ACHN (cell line): Measurements from ENCODE around the gene YAF2.

Experiments used
- DNase-seq: peaks from one replicate; pipeline ENCODE4 v3.0.0-alpha.2; 2015
- in situ Hi-C: cut with HindIII; loops from 2 replicates; pipeline ENCODE4 v1.10.0; 2017; ENCODE audit warnings: low sequenced_read_pairs, low pct_ligation_motif_present, low pct_unique_long_range_greater_than_20kb

The YAF2 gene

DNA sequence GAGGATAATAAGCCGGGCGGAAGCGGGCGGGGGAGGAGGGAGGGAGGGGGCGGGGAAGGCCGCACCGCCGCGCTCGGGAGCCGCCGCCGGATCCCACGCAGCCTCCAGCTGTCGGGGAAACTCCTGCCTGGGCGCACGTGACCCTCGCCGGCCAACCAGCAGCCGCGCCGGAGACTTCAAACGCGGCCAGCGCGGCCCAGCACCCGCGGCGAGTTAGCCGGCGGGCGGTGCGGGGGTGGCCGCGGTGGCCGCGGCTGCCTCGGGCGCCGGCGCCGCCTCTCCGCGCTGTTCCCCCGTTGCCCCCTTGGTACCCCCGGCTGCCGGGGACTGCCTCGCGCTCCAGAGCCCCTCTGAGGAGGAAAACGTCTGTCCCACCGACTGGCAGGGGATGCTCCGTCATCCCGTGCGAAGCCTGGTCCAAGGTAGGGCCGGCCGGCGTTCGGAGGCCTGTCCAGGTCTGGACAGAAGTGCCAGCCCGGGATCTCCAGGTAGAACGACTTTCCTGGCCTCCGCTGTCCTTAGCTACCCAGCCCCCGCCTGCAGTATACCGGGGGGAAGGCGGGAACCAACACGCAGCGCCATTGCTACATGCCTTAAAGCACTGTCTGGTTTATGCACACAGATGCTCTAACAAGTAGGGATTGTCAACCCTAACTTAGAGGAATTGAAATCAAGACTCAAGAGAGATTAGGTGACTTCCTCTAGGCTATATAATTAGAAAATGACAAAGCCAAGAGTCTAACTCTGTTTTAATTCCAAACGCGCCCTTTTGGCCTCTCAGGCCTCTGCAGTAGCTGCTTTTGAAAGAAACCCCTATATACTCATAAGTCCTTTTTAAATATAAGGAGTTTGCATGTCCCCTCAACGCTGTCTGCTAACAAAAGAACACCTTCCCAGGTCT, at the start of gene YAF2:
Gene YAF2, minus strand, starts transcription at position 9 of the 901 bp plus-strand sequence. CDS start 68 bp downstream, outside the sequence.
- peak; percentile 94 for DNase-seq

GRCh38 chr12:42286741-42287140, 48.7 kb upstream of the YAF2 start:
- in situ Hi-C loops, result no loop called here
- no peak for DNase-seq

More for the DNA sequence above, at the start of gene YAF2:
- in situ Hi-C loops, result loop anchor here (10.0 kb wide), 1 partner anchor 66 kb away; no protein-coding TSS in a partner anchor

DNA sequence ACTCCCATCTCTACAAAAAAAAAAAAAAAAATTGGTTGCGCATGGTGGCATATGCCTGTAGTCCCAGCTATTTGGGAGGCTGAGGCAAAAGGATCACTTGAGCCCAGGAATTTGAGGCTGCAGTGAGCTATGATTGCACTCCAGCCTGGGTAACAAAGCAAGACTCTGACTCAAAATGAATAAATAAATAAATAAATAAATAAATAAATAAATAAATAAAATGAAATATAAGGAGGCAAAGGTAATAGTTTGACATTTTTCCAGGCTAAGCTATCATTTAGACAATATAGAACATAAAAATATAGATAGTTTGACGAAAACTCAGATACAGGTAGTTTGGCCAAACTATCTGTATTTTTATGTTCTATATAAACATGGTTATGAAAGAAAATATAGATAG, 47.4 kb upstream of the YAF2 start:
- DNase-seq, result no peak
- in situ Hi-C loops, result no loop called here

GRCh38 chr12:42284876-42285275, 46.8 kb upstream of the YAF2 start:
- in situ Hi-C loops, result no loop called here
- DNase-seq, result no peak

GRCh38 chr12:42284157-42284556, 46.1 kb upstream of the YAF2 start:
- in situ Hi-C loops, result no loop called here
- no peak for DNase-seq

- DNase-seq, result no peak
- in situ Hi-C loops, result no loop called here
These were observed 45.7 kb upstream of the YAF2 start for GRCh38 chr12:42283739-42284138.

DNA sequence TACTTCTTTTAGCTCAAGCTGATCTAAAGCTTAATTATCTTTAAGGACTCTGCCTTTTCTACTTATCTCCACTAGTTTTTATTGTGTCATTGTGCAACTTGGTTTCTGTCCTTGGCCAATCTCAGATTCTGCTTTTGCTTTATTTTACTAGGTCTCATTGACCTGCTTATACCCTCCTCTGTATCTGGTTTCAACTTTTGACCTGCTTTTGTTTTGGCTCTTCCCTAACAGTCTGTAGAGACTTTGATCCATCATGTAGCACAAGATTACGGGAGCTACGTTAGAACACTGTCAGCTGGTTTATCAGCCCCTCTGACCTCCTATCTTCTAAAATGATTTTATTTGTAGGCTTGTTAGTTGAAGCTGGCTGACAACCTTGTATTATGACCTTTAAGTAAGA, 44.2 kb upstream of the YAF2 start:
- in situ Hi-C loops, result no loop called here
- no peak for DNase-seq

DNA sequence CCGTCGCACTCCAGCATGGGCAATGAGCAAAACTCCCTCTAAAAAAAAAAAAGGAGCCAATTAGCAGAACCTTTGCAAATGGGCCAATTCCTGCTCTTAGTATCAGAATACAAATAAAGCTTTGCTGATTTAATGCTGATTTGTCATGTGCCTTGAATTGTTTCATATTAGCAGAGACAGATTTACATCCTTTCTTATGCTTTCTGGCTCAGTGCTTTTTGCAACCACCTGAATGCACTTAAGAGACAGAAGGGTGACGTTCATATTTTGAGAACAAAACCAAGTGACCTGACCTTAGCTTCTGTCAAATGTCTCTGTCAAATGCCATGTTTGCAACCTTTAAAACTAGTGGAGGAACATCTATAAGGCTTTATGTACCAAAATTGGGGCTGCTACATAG, 43.8 kb upstream of the YAF2 start:
- DNase-seq, result no peak
- in situ Hi-C loops, result no loop called here

DNA sequence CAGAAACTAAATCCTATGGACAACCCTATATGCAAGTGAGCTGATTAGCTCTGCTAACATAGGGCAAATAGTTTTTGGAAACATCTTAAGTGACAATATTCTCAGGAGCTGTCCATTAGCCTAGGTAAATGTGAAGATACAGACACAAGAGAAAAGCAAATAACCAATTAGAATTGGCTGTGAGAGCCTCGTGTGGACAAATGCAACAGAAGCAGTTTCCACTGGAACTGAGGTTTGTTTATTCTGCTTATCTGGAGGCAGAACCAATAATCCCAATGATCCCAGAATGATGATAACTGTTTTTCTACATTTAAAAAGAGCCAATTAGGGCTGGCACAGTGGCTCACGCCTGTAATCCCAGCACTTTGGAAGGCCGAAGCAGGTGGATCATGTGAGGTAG, 43.2 kb upstream of the YAF2 start:
- no peak for DNase-seq
- in situ Hi-C loops, result no loop called here

GRCh38 chr12:42278128-42278510, 40.1 kb upstream of the YAF2 start:
- in situ Hi-C loops, result no loop called here
- DNase-seq, result no peak

GRCh38 chr12:42277396-42278127, 39.5 kb upstream of the YAF2 start:
- no peak for DNase-seq
- in situ Hi-C loops, result no loop called here

DNA sequence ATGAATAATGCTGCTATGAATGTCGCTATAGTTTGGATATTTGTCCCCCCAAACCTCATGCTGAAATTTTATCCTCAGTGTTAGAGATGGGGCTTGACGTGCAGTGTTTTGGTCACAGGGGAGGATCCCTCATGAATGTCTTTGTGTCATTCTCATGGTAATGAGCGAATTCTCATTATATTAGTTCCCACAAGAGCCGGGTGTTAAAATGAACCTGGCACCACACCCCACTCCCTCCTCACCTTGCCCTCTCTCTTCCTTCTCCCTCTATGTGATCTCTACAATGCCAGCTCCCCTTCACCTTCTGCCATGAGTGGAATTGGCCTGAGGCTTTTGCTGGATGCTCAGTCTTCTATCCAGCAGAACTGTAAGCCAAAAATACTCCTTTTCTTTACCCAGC, 37.5 kb upstream of the YAF2 start:
- no peak for DNase-seq
- in situ Hi-C loops, result no loop called here

DNA sequence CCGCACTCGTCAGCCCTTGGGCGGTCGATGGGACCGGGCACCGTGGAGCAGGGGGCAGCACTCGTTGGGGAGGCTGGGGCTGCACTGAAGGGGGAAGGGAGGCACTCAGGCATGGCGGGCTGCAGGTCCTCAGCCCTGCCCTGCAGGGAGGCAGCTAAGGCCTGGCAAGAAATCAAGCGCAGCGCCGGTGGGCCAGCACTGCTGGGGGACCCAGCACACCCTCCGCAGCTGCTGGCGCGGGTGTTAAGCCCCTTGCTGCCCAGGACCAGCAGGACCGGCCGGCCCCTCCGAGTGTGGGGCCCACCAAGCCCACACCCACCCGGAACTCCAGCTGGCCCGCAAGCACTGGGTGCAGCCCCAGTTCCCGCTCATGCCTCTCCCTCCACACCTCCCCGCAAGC, 35.7 kb upstream of the YAF2 start:
- no peak for DNase-seq
- in situ Hi-C loops, result no loop called here

DNA sequence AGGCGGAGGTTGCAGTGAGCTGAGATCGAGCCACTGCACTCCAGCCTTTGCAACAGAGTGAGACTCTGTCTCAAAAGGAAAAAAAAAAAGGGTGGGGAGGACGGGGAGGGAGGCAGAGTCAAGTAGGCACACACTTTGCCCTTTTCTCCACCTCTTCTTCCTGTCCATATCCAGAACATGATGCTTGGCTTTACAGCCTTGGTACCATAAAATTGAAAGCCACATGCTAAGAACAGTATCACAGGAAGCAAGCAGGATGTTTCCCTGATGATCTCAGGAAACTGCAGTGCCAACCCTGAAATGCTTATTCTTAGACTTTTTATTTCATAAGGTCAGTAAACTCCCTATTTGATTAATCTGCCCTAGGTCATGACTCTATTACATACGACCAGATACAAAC, 32.5 kb upstream of the YAF2 start:
- no peak for DNase-seq
- in situ Hi-C loops, result no loop called here

DNA sequence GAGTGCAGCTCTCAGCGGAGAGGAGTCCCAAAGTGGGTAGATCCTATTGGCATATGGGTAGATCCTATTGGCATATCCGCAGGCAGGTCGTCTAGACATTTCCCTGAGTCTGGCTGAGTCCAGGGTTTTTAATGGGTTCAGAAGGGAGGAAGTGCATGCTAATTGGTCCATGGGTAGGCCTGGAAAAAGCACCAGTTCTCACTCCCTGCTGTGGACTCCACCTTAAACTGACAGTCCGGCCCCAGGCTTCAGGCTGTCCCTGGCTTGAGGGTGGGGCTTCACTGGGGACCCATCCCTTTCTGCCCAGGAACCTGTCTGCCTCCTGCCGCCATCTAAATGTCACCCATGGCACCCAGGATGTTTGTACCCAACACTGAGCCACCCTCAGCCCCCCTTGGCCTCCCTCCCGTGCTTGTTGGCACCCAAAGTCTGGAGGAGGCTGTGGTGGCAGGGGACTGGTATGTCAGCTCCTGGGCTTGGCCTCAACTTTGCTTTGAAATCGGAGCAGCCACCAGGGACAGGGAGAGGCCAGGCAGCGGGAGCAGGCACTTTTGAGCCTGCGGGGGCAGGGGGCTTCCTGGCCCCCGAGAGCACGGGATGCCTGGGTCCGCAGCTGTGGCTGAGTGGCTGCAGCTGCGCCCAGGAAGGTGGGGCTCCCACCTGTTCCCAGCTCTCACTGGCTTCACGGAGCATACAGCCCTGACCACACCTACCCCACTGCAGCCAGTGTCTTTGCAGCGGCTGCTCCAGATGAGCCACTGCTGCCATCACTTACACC, 29.6 kb upstream of the YAF2 start:
- DNase-seq, result no peak
- in situ Hi-C loops, result no loop called here

DNA sequence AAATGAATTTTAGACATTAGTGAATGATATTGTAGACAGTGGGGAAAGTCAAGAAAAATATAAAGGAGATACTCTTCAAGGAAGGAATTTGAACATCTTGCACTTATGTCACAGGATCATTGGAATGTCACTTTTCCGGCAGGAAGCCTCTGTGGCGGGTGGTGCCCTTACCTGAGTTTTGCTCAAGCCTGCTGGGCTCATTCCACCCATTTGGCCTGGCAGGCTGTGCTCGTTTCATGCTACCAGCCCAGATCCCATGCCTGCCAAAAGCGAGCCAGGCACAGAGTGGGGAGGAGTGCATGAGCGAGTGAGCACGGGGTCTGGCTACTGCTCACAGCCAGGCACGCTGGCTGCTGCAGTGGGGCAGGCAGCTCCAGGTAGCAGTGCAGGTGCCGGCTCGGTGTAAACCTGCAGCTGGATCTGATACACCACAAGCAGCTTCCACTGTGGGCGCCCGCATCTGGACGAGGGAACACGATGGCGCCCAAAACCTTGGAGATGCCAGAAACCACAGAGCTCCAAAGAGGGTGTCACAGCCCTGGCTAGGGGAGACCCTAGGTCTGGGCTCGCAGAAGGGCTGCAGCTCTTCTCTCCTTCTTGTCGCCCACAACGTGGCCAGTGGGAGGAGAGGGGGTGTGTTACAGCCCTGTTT, 28.7 kb upstream of the YAF2 start:
- no peak for DNase-seq
- in situ Hi-C loops, result no loop called here

- DNase-seq, result no peak
- in situ Hi-C loops, result no loop called here
These were observed 24.2 kb upstream of the YAF2 start for GRCh38 chr12:42262271-42262670.

- DNase-seq, result no peak
- in situ Hi-C loops, result no loop called here
These were observed 23.7 kb upstream of the YAF2 start for GRCh38 chr12:42261708-42262107.

DNA sequence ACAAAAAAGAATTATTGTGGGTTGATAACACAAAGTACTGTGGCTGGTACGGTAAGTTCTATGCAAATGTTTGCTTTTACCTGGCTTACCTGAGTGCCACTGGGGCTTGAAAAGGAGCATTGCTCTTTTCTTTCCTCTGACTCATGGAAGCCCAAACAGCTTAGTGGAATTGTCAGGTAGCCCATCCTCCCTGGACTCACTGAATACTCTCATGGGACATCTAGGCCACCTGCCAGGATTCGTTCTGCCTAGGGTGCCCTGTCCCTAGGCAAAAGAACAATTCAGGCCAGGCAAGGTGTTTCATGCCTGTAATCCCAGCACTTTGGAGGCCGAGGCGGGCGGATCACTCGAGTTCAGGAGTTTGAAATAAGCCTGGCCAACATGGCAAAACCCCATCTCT, 22.5 kb upstream of the YAF2 start:
- in situ Hi-C loops, result no loop called here
- no peak for DNase-seq
